Stimulated activated CD8-positive, alpha-beta memory T cell treated with anti-CD3 and anti-CD28 coated beads, Interleukin-2, amount 100 ng/mL, for 1 hour (primary cell): ENCODE results near the gene NPFF.
"Not testable (repeated sequence)": the region's sequence is repeated elsewhere in the genome, so short reads cannot be mapped to it uniquely, and the experiment has no call there.

ENCODE experiments used
- DNase-seq, 2 donors: peaks; one replicate each; pipeline ENCODE4 v3.0.0-alpha.2; 2020; ENCODE audit warnings: low read depth in 2 of 2

NPFF gene

DNA sequence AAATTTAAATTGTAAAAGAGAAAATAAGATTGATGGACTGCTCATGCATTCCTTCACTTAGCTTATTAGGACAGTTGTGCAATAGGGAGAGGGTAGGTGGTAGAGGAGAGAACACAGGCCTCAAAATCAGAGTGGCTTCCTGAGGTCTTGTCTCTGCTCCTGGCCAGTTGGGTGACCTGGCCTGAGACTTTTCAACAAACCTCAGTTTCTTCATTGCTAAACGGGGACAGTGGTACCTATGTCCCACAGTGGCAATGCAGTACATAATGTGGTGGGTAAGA, 10.6 kb downstream of the NPFF start:
- no peak for DNase-seq

DNA sequence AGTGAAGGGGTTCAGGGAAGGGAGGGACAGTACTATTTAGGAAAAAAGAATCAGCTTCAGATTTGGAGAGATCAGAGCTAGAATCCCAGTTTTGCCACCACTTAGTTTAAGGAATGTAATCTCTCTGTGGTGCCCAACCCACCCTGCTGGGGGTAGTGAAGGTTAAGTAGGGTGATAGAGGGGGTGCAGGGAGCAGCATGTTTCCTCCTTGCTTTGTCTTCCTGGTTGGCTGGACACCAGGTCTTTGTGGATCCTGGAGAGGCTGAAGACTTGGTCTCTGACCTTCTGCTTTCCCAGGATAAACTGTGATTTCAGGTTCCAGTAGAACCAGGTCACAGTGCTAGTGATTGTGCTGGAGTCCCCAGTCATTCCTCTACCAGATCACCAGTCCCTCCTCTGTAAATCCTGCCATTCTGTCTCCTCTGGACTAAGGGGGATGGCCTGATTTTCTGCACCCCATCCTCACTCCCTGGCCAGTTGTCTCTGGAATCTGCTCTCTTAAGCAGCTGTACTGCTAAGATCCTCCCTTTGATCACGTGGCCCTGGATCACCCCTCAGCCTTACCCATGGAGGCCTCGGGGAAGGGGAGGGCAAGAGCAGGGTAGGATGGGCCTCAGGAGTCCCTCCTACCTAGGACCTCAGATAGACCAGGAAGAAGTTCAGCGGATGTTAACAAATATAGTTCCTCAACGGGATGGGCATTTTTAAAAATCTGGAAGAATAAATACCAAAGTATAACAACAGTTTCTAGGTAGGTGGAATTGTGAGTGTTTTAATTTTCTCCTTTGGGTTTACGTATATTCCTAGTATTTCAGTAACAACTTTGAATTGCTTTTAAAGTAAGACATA, 11.2 kb downstream of the NPFF start:
- no peak for DNase-seq

DNA sequence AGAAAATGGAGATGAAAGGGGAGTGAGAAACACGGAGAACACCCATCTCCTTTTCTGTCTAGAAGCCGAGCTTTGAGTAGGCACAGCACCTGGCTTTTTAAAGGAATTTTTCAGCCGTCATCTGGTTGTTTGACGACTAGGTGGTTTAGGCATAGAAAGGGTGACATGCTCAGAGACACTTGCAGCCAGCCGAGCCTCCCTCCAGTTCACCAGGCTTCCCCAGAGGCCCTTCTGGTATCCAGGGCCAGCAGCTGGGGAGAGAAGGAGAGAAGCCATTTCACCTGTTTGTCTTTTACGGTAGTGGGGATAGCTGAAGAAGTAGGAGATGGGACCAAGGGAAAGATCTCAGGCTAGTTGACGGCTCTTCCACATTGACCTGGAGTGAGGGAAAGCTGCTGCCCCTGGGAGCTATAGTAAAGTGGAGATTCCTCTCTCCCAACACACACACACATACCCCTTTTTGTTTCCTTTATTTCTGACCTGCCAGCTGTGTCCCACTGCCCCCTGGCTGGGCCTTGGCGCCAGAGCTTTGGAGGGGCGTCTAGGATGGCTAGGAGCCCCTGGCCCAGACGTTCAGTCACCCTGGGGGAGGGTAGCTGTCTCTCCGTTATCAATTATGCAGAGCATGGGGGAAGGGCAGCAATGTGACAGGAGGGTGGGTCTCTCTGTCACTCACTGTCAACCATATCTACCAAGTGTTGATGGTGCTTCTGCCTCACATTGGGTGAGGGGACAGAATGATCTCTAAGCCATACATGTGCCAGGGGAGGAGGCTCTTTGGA, 13.5 kb downstream of the NPFF start:
- no peak for DNase-seq

DNA sequence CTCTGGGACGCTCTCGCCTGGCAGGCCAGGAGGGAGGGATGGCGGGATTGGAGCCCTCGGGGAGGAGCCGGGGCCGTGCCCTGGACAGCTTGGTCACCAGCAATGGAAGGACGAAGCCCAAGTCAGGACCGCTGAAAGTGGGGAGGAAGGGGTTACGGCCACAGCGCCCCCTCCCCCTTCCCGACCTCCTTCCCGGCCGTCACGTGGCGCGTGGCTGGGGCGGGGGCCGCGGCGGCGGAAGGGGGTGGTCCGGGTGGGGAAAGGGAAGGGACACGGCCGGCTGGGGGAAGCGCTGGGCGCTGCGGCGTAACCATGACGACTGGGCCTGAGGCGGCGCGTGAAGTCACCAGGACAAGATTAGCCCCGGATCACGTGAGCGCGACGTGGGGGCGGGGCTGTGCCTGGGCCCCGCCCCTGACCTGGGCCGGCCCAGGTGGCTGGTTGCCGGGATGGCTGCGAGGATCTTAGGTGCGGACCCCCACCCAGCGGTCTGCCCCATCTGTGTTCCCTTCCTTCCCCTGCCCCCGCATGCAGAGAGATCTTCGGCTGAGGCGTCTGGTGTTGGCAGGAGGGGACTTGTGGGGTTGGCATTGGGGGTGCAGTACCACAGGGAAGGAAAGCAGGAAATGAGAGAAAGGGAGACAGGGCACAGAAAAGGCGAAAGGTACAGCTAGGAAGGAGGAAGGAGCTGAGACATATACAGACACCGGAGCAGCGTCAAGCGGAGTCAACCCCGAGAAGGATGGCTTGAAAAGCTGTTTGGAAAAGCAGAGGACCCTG, 14.3 kb downstream of the NPFF start:
- DNase-seq, result peak; percentile 71 to 75

DNA sequence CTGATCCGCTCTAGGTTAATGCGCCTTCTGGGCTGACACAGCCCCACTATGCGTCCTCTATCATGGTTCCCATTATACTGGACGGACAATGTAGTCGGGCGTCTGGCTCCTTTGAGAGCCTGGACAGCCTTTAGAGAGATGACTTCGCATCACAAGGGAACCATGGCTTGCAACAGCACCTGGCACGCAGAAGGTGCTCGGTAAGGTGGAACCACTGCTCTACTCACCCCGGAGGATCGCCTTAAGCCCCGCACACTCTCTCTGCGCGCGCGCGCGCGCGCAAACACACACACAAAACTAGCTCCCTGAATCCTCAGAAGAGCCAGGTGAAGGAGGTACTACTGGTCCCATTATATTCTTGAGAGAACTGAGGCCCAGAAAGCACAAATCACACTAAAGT, 15.1 kb downstream of the NPFF start:
- no peak for DNase-seq

DNA sequence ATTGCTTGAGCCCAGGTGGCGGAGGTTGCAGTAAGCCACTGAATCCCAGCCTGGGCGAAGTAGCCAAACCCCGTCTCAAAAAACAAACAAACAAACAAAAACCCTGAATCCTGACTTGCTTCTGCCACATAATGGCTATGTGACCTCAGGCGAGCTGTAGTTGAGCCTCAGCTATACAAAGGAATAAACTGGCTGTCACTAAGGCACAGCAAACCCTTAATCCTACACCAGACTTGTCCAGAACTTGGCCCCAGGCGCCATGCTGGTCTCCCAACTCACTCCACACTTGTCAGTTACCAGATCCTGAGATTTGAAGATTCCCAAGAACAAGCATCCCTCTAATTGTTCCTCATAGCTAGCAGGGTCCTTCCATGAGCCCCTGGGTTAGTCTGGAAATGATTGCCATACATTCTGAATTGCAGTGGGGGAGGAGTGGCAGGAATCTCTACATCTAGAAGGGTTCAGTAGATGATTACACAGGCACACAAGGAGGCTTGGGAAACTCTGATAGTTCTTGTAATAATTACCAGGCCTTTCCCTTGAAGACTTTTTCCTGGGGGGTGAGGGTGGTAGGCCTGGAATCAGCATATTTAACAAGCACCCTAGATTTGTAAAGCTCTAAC, 17.9 kb downstream of the NPFF start:
- DNase-seq, result no peak

DNA sequence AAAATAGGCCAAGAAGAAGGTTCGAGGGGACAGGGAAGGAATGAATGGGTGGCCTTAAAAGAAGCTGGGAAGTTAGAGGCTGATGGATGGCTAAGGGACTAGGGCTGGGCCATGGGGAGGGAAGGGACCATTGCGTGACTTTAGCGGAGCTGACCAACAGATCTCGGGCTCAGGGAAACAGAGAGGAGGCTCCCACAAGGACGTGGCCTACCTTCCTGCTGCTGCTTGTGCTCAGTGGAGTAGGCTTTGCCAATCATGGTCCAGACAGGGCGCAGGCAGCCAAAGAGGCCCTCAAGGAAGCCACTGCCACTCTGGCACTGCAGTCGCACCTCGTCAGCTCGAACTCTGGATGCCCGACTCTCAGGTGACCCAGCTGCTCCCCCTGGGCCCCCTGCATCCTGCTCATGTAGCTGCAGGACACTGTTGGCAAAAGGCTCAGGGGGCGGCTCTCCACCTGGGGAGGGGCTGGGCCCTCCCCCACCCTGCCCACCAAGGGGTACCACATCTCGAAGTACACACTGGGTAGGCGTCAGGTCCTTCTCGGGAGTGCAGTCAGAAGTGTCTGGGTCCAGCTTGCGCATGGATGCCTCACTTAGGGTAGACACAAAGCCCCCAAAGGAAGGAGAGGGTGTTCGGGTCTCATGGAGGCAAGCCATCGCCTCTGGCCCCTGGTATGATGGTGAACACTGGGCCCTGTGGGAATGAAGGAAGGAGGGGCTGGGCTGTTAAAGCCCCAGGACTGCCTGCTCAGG, 20.4 kb downstream of the NPFF start:
- no peak for DNase-seq

DNA sequence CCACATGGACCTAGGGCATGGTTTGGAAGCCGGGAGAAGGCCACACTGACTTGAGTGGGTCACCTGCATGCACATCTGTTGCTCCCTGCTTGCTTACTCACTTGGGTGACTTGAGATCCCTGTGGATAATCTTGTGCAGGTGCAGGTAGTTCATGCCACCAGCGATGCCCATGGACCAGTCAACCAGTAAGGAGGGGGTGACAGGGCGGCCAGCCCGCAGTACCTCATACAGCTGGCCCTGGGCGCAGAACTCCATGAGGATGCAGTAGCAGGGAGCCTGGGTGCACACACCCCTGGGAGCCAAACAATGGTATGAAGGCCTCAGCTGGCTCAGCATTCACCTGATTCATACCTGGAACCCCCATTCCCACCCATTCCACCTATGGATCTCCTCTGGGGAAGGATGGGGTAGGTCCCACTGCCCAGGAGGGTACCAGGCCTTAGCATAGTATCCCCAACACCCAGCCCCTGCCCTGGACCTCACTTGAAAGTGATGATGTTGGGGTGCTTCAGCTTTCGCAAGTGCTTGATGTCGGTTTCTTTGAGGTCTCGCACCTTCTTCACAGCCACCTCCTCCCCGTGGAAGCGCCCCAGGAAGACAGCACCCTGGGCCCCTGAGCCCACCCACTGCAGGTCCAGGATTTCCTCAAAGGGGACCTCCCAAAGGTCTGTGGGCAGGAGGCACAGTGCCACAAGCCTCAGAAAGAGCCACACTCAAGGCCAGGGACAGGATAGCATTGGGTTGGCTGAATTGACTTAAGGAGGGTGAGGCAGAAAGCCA, 21.1 kb downstream of the NPFF start:
- no peak for DNase-seq

DNA sequence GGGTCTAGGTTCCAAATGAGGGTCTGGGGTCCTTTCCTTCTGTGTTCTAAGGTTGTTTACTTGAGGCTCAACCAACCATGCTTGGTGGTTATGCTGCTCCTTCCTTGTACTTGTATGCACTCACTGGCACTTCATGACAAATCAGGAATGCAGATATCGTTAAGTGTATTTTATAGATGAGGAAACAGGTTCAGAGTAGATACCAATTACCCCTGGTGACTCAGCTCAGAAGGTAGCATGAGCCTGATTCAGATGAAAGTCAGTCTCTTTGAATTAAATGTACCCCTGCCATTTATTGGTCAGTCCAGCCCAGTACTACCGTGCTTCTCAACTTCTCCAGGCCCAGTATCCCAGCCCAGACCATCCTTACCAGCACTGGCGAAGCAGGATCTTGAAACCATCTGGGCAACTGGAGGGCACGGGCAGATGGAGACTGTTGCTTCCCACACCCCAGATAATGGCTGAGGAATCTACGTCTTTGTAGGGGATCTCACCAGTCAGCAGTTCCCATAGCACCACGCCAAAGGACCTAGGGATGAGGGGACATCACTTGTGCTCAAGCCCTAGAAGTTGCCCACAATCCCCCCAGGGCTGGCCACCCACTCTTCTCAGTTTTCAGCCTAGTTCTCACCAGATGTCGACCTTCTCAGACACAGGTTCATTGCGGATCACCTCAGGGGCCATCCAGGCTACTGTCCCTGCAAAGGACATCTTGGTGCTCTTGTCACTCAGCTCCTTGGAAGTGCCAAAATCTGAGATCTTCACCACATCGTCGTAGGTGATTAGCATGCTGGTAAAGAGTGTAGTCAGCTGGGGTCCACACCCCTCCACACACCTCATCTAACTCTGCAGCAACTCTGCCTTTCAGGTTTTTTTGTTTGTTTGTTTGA, 22.4 kb downstream of the NPFF start:
- DNase-seq, result no peak

DNA sequence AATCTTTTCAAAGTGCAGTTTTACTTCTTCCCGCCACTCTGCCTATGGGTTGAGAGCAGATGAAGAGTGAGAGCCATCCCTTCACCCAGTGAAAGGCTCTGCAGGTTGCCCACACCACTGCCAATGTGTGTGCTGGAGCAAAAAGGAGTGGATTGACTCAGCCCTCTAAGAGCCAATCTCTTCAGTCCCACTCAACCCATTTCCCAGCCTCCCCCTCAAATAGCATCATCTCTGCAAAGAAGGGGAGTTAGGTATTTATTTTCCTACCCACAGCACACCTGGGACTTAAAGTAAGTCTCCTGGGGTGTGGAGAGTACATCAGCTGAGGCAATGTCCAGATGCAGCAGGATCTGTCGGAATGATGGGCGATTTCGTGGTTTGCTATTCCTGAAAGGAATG, 23.3 kb downstream of the NPFF start:
- no peak for DNase-seq

DNA sequence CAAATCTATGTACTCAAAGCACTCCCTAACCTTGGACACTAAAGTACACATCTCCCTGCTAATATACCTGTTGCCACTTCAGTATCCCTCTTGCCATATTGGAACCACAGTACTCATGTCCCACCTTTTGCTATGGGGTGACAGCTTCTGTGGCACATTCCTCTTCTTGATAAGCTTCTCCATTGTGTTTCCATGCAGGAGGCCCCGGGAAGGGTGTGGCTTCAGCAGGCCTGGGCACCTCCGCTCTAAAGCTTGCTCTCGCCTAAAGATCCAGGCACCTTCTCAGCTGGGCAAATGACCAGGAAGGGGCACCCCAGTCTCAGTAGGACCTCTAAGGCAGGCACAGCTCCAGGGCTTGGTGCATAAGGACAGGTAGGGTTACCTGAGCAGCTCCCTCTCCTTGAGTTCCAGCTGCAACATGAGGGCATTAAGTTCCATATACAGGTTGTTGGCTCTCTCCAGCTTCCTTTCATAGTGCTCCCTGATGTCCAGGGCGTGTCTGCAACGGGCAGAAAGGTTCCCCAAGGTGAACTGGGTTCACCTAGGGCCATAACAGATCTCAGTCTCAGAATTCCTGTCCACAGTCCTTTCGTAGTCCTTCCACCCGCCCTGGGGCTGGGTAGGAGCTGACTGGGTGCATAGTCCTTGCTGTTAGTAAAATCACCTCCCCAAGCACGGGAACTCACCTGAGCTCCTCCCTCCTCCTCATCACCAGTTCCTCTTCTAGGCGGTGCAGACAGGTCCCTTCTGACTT, 23.9 kb downstream of the NPFF start:
- no peak for DNase-seq

DNA sequence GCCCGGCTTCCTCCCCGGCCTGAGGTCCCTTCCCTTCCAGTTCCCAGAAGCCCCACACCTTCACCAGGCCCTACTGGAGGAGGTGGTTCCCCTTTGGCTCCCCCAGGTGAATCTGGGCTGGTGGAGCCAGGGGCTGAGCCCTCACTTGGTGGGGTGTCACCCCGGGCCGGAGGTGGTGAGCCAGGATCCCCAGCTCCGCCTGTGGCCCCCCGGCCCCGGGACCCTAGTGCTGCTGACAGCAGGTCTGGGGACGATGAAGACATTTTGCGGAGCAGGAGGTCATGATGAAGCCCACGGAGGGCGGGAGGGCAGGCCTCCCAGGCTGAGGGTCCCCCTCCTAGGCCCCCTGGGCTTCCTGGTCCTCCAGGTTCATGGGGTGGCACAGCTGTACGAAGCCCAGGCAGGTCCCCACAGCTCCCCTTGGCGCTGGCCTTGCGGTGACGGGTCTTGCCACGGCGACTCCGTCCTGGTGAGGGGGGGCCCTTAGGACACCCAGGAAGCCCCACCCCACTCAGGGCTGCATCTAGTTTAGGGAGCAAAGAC, 24.6 kb downstream of the NPFF start:
- DNase-seq, result no peak

DNA sequence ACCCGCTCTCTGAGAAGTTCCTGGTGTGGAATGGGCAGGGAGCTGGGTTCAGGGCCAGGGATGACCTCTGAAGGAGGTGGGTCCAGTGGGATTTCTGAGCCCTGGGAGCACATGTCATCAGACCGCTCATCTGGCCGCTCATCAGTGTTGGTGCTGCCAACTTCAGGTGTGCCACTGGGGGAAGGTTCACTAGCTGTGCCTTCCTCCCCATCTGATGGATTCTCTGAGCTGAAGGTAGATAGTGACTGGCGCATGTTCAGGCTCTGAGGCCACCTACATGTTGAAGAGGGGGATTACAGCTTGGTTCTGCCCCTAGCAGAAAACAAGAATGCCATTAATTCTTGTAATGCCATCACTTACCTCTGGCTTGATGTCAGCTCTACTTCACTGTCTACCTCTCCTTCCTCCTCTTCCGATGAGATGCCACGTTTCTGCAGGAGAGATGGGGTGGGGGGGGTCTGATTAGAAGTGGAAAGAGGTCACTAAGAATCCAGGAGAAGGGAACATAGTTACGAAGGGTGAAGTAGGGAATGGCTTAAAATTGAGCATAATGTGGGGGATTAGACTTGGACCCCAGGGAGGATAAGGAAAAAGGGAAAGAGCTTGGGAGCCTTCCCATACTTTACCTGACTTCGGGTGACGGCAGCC, 25.2 kb downstream of the NPFF start:
- no peak for DNase-seq

DNA sequence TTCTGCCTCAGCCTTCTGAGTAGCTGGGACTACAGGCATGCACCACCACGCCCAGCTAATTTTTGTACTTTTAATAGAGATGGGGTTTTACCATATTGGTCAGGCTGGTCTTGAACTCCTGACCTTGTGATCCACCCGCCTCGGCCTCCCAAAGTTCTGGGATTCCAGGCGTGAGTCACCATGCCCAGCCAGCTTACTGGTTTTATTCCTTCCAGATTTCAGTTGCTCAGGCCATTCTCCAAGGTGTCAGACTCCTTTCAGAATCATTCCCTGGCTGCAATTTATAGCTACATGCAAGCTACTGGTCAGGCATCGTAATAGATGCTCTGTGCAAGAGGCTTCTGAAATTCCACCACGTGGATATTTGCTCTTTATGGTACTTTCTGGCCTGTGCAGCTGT, 25.8 kb downstream of the NPFF start:
- DNase-seq, result not testable (repeated sequence)

DNA sequence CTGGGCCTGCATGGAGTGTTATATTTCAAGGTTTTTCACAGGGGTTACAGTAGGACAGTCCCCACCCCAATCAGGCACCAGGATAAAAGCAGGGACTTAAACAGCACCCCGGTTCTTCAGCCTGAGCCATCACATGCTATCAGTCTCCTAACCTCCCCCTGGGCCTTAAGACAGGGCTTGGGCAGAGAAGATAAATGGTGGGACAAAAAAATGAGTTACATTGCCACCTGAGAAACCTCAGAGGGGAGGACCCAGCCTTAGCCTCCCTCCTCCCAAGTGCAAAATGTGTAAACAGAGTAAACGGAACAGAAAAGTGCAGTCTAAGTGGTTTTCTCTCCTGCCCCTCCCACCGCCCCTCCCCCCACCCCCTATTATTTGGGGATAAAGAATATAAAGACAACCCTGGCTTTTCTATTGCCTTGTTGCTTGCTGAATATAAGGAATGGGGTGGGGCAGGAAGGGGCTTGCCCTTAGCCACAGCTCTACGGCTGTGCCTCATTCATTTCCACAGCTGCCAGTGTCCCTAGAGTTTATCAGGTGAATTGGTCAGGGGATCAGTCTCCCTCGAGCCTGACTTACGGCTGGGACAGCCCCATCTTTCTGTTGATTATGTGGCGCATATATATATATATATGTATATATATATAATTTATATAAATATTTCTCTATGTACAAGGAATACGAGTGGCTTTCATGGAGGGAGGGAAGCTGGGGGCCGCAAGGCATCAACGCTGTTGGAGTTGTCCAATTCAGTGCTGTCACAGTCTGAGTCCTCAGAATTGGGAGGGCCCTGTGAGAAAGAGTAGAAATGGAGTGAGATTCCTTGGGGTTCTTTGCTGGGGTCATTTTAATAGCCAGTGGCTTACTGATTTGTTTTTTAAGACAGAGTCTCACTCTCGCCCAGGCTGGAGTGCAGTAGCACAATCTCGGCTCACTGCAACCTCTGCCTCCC, 26.5 kb downstream of the NPFF start:
- no peak for DNase-seq

DNA sequence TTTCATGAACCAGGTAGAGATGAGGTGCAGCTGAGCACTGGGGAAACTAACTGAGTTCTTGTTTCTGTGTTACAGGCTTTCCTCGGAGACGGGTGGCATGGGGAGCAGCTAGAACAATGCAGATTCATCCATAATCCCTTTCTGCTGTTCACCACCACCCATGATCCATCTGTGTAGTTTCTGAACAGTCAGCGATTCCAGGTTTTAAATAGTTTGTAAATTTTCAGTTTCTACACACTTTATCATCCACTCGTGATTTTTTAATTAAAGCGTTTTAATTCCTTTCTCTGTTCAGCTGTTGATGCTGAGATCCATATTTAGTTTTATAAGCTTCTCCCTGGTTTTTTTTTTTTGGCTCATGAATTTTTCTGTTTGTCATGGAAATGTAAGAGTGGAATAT, 28.0 kb downstream of the NPFF start:
- DNase-seq, result no peak

DNA sequence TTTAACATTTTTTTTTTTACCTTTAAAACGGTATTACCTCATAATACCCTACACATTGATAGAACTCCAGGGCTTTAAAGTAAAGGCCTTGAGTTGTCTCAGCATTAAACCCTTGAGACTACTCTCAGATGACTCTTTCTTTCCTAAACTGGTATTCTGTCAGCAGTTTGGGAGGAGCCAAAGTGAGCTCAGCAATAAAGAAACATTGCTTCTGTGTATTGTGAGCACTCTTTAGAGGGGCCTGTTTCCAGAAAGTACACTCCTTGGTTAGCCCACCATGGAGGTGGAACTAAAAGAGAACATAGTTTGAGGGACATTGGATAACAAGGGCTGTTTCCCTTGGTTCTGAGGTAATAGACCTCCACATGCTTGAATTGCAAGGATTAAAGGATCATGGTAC, 28.4 kb downstream of the NPFF start:
- DNase-seq, result no peak
